Fibroblast of the aortic adventitia (primary cell): Measurements from ENCODE around the gene LUZP2. TPM values are rescaled to one million over a fixed set of nuclear protein-coding genes. Genes with fewer than 3 reads are reported as not detected.

Experiments used
- DNase-seq: peaks from one replicate; pipeline ENCODE4 v3.0.0-alpha.2; 2010; ENCODE audit warnings: low read depth
- H3K4me3 ChIP-seq: 2 replicates; pipeline ENCODE4 v1.5.1; 2011; ENCODE audit warnings: low read depth, mild to moderate bottlenecking, control low read depth, low read length, moderate library complexity
- CTCF ChIP-seq: IDR thresholded peaks from 2 replicates; pipeline ENCODE4 v1.5.1; 2011; ENCODE audit warnings: mild to moderate bottlenecking, low read length, control low read depth, inconsistent platforms; ENCODE audit not compliant: insufficient read depth
- total RNA-seq: library from RNA; depleted of rRNA; stranded (reverse); fragments of >200 nt; gene quantifications from 2 replicates; pipeline ENCODE4 v1.2.3, GENCODE V29; 2012; ENCODE audit warnings: low replicate concordance

LUZP2 gene
- total RNA-seq, 1 donor = 20.6 TPM

GRCh38 chr11:24805671-24806070 is 308.8 kb downstream of the LUZP2 start:
- no peak for DNase-seq
- TF ChIP-seq CTCF = no peak
- H3K4me3 ChIP-seq = no peak overlapping the region

DNA sequence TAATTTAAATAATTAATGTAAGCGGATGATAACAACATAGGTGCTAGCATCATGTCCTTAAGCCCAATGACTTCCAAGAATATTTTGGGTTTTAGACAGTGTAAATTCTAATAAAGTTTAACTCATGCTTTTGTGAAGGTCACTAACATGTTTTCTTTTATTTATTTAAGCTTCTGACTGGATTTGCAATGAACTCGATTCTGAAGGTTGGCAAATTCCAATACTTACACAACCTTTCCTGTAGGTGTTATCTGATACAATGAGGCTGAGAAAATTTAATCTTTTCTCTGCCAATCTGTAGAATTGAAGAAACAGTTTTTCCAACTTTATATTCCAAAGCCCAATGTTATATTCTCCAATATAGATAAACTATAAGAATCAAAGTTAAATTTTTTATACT is 311.3 kb downstream of the LUZP2 start:
- DNase-seq = no peak
- no peak for TF ChIP-seq CTCF
- no peak overlapping the region for H3K4me3 ChIP-seq

- no peak for DNase-seq
- H3K4me3 ChIP-seq = no peak overlapping the region
- TF ChIP-seq CTCF = no peak
These were observed 322.2 kb downstream of the LUZP2 start for GRCh38 chr11:24819006-24819405.

- no peak overlapping the region for H3K4me3 ChIP-seq
- TF ChIP-seq CTCF = no peak
- DNase-seq = no peak
These were observed 323.1 kb downstream of the LUZP2 start for GRCh38 chr11:24819863-24820434.

GRCh38 chr11:24820541-24820940 is 323.7 kb downstream of the LUZP2 start:
- peak; percentile 5 for DNase-seq
- H3K4me3 ChIP-seq = no peak overlapping the region
- no peak for TF ChIP-seq CTCF

- no peak for TF ChIP-seq CTCF
- no peak overlapping the region for H3K4me3 ChIP-seq
- DNase-seq = no peak
These were observed 332.2 kb downstream of the LUZP2 start for GRCh38 chr11:24828938-24829605.

- H3K4me3 ChIP-seq = no peak overlapping the region
- DNase-seq = no peak
- no peak for TF ChIP-seq CTCF
These were observed 336.7 kb downstream of the LUZP2 start for GRCh38 chr11:24833573-24833972.
